Anterior cingulate cortex (tissue), 58 donors: ENCODE results near the gene BHLHE23.
"Not testable (repeated sequence)": the region's sequence is repeated elsewhere in the genome, so short reads cannot be mapped to it uniquely, and the experiment has no call there.

Experiments used
- DNase-seq, 58 donors: peaks; one replicate each; lab custom pipeline; 2025; lab: John Stamatoyannopoulos, UW

Gene BHLHE23

DNA sequence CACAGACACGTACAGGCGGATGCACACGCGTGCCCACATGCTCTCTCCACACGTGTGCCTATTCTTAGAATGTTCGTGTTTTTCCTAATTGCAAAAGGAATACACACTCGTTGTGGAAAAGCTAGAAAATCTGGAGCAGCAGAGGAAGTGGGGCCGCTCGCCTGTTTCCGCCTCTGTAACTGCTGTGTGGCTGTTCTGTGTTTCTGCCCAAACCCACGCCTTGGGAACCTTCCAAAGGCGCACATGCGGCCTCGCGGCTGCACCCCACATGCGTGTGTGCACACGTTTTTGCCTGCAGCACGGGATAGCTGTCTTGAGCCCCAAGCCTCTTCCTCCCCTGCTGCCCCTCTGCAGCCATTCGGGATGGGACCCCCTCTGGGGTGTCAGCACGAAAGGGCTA is 42.1 kb downstream of the BHLHE23 start:
- DNase-seq = peak in 23 of 58 donors; percentile 4 to 67 (median 32)

DNA sequence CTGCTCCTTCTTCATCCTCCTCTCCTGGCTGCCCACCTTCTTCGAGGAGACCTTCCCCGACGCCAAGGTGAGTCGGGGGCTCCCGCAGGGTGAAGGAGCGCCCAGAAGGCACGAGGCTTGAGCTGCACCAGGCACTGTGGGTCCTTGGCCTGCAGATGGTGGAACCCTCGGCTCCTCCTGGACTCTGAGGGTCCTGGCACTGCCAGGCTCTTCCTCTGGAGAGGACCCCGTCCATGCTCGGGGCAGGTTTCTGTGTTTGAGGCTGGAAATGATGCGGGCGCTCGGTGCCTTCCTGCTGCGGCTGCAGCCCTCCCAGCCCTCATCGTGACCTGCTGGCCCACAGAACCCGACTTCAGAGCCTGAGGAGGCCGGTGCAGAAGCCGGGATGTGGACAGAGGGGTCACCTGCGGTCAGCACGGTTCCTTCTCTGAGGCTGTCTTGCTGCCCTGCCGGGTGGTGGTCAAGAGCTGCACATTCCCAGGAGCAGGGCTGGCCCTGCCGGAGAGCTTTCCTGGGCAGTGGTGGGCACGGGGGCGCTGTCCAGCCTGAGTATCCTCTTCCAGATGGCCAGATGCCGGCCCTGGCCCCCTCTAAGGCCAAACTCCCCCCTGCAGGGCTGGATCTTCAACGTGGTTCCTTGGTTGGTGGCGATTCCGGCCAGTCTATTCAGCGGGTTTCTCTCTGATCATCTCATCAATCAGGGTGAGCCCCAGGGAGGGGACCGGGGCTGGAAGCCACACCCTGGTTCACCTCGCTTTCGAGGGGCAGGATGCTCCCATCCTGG is 43.0 kb downstream of the BHLHE23 start:
- no peak for DNase-seq

DNA sequence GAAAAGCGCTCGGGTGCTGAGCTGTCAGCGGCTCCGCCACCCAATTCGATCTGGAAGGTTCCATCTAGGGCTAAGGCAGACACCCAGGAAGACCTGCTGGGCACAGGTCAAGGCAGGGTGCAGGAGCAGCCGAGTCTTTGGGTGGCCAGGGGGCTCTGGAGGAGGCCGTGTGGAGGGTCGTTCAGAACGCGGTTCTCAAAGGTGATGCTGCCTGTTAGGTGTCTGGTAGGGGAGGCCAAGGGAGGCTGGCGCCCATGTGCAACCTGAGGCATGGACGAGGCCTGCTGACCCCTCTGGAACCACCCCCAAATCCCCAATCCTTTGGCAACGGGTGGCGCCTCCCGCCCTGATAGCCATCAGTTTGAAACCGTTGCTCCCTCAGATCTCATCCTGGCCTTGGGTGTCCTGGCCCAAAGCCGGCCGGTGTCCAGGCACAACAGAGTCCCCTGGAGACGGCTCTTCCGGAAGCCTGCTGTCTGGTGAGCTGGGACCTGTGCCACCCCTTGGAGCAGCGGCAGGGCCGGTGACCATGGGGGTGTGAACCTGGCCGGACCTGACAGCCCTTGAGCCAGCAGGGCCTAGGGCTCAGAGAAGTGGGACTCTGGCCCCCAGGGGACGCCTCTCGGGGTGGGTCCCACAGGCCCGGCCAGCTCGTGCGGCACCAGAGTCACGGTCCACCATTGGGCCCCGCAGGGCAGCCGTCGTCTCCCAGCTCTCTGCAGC is 43.7 kb downstream of the BHLHE23 start:
- DNase-seq = no peak

DNA sequence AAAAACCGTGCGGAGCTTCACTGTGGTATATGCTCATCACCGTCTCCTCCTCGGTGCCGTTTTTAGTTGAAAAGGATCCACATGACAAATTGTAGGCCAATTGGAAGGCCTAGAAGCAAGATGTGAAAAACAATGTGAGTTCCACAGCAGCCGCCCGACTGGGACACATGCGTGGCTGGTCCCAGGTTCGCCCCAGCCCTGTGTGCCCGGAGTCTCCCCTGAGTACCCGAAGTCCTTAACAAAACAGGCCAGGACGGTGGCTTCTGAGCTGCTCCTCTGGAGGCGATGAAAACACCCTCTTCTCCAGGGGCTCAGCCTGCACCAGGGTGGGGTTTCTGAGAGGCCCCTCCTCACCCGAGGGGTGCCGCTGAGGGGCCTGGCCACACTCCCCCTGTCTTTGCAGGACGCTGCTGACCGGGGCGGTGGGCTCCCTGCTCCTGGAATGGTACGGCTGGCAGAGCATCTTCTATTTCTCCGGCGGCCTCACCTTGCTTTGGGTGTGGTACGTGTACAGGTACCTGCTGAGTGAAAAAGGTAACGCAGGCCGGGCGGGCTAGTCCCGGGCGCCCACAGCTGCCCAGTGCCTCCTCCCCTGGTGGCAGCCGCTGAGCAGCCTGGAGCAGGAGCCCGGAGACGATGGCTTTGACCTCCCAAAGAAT is 44.4 kb downstream of the BHLHE23 start:
- DNase-seq = no peak

DNA sequence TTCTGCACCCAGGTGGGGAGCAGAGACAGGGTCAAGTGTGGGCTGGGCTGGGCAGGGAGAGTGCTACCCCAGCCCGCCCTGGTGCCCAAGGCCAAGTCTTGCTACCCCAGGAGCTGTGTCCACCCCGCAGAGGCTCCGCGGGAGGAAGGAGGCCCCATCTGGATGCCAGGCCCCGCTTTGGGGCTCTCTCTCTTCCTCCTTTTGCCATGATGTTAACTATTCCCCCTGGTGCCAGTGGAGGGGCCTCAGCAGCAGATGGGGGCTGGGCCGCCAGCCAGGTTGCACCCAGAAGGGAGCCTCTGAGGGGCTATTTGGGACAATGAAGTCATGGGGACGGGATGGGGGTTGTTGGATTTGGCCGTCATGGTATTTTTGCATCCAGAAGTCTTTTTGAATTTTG is 45.0 kb downstream of the BHLHE23 start:
- DNase-seq = no peak

DNA sequence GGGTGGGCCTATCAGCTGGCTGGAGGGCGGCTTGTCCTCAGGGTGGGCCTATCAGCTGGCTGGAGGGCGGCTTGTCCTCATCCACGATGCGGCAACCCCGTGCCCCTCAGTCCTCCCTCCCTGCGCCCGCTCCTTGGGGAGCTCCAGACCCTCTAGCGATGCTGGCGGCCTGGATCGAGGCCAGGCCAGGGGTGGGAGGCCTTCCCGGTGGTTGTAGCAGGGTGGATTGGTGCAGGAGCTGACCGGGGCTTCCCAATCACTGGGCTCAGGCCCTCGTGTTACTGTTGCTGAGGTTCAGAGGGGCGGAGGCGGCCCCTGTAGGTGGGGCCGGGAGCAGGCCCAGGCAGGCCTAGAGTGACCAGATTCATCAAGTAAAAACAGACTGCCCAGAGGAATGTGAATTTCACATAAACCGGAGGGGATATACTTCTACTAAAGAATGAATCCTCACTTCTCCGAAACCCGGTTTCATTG is 45.4 kb downstream of the BHLHE23 start:
- no peak for DNase-seq

DNA sequence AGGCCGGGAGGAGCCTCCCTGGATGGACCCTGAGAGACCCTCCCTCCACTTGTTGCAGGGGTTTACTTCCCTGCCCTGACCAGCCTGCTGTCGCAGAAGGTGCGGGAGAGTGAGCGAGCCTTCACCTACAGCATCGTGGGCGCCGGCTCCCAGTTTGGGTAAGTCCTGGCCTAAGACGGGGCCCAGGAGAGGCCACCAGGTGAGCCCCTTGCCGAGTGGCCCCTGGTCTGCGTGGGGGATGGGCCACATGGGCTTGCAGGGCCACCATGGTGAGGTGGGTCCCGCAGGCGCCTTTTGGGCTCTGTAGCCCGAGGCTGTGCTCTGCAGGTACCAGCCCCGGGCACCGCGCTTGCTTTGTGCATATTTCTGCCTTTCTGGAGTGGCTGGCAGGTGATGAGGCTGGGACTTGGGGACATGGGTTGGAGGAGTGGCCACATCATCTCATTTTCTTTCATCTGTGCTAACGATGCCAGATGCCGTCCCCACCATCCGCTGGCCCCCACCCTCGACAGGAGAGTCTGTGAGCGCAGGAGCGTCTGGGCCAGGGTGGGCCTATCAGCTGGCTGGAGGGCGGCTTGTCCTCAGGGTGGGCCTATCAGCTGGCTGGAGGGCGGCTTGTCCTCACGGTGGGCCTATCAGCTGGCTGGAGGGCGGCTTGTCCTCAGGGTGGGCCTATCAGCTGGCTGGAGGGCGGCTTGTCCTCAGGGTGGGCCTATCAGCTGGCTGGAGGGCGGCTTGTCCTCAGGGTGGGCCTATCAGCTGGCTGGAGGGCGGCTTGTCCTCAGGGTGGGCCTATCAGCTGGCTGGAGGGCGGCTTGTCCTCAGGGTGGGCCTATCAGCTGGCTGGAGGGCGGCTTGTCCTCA is 46.1 kb downstream of the BHLHE23 start:
- not testable (repeated sequence) for DNase-seq

DNA sequence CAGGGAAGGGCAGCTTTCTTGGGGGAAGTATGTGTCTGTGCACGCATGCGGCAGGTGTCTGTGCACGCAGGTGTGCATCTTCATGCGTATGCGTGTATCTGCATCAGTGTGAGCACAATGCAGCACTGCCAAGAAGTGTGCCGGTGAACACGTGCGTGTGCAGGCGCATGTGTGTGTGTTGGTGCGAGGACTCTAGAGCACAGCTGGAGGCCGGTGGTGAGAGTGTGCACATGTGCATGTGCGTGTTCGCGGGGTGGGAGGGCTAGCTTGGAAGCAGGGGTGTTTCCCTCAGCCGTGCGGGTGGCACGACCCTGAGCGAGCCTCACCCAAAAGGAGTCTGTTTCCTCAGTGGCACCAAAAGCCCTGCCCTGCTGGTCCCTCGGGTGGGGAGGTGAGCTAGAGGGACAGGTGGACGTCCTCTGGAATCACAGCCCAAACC is 46.7 kb downstream of the BHLHE23 start:
- no peak for DNase-seq

DNA sequence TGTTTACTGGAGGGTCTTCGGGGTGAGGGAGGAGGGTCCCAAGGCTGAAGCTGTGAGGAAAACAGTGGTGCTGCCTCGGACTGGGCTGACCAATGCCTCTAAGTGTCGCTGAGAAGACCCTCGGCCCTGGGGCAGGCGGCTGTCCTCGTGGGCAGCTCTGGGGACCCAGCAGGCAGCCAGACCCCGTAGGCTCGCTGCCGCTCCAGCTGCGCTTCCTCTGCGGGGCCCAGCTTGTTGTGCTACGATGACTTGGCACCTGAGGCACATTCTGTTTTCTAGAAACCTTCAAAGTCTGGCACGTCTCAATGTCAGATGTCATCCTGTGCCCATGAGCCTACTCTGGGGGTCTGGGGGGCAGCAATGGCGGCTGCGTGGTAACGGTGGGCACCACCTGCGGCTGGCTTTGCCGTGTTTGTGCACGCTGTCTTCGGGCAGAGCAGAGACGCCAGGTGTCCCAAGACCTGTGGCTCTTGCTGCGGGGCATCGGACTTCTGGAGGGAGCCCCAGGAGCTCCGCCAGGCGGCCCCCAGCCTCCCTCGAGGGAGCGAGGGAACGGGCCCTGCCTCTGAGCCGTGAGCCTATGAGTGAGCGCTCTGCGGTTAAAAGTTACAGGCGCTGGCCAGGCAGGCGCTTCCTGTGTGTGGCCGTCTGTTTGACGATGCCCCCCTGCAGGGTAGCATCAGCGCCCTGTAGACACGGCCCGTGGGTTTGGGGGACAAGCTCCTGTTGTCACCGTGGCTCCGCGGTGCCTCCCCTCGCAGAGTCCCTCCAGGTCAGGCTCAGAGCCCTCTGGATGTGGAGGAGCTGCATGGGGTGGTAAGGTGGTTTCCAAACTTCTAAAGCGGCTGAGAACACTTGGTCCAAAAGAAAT is 47.4 kb downstream of the BHLHE23 start:
- DNase-seq = no peak

DNA sequence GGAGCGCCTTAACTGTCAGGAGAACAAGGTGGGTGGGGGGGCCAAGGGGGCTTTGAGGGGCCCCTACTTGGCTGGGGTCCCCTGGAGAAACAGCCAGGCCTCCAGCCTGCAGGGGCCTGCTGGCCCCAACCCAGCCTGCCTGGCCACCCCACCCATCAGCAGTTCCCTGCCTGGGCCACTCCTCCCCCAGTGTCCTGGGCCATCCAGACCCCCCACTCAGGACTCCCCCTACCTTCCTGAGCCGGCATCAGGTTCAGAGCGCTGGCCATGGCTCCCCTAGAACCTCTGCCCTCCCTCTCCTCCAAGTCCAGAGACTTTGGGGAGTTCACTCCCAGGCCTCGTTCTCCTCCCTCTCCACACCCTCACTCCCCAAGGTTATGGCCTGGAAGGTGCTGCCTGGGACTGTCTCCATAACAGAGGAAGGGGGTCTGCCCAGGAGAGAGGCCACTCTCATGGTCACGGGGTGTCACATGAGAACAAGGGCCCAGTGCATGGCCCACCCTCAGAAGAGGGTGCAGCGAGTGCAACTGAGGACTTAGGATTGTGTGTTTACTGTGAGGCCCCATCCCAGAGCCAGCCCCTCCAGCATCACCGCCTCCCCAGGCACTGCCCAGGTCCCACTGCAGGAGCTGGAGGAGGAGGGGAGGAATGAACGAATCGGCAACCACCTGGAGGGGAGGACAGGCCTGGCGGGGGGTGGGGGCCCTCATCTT is 48.2 kb downstream of the BHLHE23 start:
- no peak for DNase-seq

DNA sequence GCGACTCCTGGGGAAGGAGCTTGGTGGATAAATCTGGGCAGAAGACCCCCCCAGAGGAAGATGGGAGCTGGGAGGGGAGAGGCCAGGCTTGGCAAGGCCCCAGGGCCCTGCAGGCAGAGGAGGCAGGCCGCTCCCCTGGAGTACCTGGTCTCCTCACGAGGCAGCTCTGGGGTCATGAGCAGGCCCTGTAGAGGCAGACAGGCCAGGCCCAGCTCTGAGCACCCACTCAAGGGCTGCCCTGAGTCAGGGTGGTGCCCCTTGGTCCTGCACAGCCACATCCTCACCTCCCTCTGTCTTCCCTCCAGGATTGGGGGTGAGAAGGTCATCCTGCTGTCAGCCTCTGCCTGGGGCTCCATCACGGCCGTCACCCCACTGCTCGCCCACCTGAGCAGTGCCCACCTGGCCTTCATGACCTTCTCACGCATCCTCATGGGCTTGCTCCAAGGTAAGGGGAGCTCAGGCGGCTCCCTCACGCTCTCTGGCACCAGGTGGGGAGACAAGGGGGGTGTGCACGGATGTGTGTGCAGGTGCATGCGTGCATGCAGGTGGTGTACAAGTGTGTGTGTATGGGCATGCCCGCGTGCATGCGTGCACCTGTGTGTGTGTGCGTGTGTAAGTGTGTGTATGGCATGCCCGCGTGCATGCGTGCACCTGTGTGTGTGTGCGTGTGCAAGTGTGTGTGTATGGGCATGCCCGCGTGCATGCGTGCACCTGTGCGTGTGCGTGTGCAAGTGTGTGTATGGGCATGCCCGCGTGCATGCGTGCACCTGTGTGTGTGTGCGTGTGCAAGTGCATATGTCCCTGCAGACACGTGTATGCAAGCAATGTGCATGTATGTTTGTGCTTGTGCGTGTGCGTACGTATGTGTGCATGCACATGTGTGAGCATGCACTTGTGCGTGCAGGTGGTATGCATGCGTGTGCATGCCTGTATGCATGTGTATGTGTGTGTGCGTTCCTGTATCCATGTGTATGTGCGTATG is 49.3 kb downstream of the BHLHE23 start:
- DNase-seq = no peak

DNA sequence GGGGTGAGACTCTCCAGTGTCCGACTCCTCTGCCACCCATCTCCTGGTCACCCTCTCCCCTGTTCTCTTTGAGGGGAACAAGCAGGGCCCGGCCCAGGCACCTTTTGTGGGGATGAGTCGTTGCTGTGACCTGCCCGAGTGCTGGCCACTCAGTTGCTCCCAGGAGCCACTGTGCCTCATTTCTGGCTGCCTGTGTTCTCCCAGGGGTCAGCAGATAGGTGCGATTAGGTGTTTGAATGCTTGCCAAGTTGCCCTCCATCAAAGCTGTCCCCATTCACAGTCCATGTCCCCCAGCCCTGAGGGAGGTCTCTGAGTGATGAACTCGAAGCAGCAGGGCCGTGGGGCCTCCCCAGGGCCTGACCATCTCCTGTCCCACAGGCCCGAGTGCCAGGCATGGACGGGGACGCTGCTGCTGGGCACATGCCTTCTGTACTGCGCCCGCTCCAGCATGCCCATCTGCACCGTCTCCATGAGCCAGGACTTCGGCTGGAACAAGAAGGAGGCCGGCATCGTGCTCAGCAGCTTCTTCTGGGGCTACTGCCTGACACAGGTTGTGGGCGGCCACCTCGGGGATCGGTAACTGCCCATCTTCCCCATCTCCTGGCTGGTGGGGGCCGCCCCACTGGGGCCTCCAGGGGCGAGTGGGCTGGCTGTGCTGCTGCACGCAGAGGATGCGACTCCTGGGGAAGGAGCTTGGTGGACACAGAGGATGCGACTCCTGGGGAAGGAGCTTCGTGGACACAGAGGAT is 50.2 kb downstream of the BHLHE23 start:
- no peak for DNase-seq
